CD4-positive, alpha-beta T cell treated with Interferon gamma for 1 hour (primary cell): ENCODE results near the gene HOXA3.

Experiments used
- DNase-seq: peaks from one replicate; pipeline ENCODE4 v3.0.0-alpha.2; 2020

Gene HOXA3

DNA sequence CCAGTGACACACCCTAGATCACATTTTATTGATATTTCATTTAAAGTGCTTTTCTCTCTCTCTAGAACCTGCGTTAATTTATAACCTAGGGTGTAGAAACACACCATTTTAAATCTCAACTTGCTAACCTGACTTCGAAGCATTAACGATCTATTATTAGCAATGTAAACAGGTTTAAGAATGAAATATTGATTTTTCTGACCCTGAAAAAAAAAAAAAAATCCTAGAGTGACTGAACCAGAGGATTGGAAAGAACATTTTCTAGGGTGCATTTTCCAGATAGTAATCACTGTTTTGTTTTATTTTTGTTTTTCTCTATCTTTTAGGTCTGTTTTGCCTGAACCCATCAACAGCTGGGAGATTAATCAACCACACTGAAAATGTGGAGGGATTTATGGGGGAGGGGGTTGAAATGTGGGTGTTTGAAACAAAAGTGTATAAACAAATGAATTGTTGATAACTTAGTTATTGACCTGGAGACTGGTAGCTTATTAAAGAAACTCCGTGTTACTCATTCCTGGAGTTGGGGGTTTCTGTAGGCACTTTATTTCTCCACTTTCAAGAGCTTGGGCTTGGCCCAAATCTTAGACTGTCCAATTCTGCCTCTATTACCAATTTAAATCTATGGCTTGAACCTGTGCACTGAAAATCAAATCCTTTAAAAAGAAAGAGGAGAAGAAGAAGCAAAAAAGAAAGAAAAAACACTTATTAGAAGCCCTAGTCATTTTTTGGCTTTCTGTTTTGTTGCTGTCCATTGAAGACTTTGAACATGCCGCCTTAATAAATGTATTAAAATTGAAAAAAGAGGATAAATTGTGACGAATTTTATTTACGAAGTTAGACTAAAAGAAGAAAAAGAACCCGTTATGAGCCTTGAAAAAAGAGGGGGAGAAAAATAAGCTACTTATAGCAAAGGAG, 52.7 kb downstream of the HOXA3 start:
- DNase-seq, result no peak

DNA sequence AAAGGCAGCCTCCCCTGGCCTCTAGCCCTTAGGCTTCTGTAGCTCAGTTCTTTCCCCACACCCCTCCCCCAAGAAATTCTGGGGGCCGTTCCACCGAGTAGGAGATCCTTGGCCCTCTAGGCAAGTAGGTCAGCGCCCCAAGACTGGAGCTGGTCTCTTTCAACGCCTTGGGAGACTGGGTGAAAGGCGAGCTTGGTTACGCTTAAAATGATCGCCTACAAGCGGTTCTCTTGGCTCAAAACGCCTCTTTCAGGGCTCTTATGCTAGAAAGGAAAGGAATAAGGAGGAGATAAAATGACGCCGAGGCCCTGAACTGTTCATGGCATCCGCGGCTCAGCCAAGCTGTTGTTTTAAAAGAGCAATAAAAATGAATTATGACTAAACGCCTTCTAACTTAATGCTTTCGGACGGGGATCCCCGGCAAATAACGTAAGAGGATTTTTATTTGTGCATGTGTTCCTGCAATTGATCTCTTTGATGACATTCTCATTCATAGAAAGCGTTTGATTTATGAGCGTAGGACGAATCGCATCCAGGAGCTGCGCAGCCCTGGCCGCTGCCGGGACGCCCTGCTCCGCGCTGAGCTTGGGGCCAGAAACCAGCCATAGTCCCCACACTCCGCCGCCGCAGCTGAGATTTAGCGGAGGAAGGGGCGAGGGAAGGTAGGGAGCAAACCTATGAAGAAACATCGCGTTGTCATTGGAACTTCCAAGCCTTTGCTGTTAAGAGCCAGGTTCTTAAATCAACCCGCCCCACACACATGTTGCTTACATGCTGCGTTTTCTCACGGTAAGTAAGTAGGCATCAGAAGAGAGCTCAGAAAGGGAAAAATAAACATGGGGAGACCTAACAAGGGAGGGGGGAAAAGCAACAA, 53.6 kb downstream of the HOXA3 start:
- no peak for DNase-seq

DNA sequence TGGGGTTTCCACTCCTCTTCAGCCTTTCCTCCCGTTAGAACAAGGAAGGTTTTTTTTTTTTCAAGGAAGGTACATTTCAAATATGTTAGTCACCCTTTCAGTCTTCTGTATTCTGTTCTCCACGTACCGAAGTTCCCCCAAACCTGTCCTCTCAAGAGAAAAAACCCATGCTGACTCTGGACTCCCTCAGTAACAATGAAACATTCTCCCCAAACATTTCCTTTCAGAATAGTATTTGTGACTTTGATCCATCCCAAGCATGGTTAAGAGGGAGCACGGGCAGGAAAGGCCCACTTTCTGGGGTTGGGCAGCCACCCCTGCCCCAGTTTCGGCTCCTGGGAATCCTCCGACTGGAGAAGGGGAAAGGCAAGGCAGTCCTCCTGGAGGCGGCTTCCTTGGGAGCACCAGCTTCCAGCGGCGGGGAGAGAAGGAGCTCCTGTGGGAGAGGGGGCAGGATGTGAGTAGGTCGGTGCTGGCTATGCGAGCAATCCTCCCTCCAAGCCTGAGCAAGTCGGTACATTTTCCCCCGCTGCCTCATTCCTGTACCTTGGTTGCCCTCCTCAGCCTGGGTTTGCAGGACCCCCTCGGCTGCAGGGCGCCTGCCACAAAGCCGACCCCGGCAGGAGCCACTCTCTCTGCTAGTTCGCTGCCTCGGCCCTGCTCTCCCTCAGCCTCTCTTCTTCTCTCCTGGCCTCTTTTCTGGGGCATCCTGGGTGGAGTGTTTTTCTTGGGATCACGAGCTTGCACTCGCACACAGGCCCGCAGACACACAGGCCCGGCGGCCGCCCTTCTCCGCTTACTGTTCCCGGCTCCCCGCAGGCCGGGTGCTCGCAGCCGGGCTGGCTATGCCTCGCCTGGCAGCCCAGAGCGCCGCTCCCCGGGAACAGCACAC, 54.5 kb downstream of the HOXA3 start:
- no peak for DNase-seq

DNA sequence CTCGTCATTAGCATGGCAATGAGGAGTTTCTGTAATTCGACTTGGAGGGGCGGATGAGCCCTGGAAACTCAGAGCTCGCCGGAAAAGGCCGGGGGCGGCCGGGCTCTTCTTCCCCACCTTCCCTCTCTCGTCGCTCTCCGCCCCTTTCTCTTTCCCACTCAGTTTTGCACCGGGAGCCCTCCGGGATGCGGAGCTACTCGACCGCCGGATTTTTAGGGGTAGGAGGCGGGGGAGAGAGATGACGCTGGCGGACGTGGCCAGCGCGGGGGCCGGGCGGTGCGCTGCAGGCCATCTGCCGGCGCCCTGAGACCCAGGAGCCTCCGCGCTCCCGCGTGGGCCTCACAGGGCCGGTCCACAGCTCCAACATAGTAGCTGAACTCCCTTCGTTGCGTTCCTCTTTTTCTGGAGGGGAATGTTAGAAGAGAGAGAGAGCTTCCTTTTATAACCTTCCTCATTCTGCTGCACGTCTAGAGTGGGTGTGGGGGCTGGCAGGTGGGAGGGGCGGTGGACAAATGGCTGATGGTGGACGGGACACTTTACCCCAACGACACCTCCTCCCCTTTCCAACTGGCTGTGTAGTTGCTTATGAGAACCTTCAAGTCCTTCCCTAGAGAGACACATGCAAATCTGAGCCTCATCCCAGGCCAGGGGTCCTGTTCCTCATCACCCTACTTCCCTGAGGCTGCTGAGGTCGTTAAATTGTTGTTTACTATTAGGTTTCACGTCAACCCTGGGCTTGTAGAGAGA, 55.4 kb downstream of the HOXA3 start:
- DNase-seq, result no peak

DNA sequence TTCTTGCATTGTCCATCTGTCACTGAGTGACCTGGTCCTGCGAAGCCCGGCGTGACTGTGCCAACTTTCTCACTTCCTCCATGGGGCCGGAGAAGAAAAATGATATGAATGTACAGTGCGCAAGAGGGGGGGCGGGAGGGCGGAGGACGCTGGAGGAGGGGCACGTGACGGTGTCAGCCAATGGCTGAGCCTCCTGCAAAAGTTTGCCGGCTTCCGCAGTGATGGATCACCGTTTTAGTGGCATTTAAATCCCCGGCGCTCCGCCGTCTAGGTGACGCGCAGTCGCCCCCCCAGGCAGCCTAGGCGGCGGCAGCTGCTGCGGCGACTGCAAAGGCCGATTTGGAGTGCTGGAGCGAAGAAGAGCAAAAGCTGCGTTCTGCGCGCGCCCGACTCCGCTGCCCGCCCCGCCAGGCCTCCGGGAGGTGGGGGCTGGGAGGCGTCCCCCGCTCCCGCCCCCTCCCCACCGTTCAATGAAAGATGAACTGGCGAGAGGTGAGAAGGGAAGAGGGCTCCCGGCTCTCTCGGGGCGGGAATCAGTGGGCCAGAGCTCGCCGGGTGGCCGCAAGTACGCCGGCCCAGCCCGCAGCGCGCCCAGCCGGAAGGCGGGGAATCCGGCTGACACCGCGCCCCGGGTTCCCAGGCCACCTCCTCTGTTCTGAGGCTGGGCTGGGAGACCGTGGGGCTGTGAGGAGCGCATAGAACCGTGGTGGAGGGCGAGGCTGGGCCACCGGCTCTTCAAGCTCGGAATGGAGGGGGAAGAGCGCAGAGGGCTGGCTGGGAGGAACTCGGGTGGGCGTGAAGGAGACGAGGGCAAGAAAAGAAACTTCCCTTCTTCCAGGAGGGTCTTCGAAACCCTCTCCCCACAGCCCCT, 56.3 kb downstream of the HOXA3 start, which contains the start of gene HOXA1:
Gene HOXA1, minus strand, starts transcription at position 104 of the 871 bp plus-strand sequence. Its CDS starts 88 bp downstream, at position 16.
- DNase-seq, result peak; percentile 84

DNA sequence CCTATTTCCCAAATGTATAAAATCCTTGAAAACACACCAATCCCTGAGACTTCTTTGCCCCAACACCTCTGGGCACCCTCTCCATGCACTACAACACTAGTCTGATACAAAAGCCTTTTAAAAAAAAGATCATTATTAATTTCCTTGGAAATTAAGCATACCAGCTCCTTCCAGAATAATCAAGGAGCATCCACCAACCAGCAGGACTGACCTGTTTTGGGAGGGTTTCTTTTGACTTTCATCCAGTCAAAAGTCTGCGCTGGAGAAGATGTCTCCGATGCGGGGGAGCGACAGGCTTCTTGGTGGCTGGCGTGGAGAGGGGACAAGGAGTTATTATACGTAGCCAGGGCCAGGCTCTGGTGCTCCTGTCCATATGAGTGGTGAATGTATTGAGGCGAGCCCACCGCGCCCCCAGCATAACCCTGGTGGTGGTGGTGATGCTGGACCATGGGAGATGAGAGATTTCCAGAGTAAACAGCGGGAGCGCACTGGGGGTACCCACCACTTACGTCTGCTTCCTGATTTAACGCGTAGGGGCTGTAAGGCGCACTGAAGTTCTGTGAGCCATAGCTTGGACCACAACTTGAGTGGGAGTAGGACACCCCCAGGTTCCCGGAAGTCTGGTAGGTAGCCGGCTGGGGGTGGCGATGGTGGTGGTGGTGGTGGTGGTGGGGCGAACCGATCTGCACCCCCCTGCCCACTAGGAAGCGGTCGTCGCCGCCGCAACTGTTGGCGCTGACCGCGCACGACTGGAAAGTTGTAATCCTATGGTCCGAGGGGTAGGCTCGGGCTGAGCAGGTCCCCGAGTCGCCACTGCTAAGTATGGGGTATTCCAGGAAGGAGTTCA, 57.1 kb downstream of the HOXA3 start:
- peak; percentile 18 for DNase-seq

DNA sequence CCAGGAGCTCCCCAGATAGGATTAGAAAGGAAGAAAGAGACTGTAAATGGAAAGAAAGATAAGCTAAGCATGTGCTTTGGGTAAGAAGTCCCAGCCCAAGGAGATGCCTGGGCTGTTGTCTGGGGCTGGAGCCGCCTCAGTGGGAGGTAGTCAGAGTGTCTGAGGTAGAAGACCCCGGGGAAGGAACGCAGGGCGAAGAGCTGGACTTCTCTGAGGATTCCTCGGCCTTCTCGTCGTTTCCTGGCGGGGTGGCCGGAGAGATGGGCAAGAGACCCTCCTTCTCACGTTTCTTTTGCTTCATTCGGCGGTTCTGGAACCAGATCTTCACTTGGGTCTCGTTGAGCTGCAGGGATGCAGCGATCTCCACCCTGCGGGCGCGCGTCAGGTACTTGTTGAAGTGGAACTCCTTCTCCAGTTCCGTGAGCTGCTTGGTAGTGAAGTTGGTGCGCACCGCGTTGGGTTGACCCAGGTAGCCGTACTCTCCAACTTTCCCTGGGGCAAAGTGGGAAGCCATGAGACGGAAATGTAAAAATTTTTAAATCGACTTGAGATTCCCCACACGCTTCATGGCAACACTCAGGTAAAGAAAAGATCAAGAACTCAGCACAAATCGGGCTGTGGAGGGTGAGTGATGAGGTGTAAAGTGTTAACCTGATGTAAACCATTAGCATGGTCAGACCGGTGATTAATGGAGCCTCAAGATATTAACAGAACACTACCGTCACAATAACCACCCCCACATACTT, 57.9 kb downstream of the HOXA3 start:
- DNase-seq, result no peak

DNA sequence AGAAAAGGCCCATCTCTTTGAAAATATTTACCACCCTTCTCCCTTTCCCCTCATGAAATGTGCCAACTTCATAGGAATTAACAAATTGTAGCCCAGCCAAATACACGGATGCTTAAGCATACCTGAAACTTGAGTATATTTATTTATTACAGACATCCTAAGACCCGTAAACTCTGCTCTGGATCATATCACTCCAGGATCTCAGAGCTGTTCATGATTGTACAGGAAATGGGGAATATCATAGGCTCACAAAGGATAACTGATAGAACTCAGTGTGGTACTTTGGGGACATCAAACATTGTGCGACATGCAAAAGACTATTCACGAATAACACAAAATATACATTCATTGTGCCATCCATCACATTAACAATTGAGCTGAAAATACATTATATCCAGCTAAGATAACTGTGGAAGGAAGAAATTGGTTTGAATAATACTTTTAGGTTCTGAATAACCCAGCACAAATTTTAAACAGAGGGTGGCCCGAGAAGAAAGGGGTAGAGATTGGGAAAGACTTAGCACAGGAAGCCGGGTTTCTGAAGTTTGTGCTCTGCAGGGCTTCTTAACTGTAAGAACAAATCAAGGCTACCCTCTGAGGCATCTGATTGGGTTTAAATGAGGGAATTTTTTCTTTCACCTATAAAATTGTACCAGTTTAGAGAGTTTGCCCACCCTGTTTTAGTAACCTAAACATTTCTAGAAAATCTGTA, 59.0 kb downstream of the HOXA3 start:
- no peak for DNase-seq

DNA sequence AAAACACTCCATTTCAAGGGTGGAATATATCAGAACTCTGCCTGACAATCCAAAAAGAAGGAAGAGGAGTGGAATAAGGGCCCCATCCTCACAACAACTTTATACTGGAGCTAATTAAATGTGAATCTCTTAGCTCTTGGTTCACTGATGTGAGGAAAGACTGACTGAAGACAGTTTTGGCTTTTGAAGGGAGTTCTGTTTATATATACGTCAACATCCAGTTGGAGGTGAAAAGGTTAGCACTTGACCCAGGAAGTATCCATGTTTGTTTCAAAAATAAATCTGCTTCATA, 59.6 kb downstream of the HOXA3 start:
- DNase-seq, result no peak

DNA sequence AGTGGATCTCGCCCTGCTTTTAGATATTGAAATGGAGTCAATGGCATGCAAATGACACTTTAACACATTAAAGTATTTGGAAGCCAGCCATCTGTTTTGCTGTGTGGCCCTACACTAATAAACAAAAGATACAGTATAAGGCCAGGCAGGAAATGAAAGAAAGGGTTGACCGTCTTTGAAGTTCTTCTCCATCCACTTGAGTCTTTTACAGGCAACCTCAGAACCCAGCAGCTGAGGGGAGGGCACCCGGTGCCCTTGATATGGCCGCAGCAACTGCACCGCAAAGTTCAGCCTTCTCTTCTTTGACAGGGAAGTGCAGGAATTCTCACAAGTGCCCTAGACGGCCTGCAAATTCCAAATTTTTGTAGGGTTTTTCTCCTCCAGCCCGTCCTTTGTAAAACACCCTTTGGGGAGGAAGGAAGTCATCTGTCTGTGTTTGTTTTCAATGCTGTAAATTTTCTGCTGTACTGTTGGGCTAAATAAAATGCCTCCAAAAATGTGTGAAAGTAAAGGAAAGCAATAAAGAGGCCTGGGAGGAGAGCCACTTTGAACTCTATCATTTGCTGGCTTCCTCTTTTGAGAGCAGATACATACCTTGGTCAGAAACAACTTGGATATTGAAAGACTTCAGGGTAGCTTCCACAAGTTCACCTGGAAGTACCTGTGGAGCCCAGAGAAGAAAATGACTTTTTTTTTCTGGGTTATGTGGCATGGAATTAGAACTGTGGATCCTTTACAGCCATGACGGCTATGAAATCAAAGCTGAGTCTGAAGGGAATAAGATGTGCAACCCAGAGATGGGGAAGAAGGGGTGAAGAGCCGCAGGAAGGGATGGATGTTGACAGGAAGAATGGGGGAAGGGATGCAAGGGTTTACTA, 60.2 kb downstream of the HOXA3 start:
- no peak for DNase-seq

DNA sequence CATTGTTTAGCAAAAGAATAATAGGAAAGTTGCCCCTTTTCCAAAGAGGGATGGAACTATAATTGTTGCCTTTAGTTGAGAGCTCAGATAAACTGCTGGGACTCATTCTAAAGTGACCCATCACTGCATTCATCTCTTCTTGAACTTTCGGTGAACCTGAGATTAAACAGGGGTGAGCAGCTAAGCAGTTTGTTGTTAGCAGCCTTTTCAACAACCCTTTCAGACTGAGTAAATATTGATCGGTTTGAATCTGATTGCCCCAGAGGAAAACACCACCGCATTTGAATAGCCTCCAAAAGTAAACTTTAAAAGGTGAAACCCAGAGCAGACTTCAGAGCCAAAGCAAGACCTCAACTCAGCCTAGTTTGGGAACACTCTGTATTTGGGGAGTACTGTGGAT, 61.3 kb downstream of the HOXA3 start:
- no peak for DNase-seq

DNA sequence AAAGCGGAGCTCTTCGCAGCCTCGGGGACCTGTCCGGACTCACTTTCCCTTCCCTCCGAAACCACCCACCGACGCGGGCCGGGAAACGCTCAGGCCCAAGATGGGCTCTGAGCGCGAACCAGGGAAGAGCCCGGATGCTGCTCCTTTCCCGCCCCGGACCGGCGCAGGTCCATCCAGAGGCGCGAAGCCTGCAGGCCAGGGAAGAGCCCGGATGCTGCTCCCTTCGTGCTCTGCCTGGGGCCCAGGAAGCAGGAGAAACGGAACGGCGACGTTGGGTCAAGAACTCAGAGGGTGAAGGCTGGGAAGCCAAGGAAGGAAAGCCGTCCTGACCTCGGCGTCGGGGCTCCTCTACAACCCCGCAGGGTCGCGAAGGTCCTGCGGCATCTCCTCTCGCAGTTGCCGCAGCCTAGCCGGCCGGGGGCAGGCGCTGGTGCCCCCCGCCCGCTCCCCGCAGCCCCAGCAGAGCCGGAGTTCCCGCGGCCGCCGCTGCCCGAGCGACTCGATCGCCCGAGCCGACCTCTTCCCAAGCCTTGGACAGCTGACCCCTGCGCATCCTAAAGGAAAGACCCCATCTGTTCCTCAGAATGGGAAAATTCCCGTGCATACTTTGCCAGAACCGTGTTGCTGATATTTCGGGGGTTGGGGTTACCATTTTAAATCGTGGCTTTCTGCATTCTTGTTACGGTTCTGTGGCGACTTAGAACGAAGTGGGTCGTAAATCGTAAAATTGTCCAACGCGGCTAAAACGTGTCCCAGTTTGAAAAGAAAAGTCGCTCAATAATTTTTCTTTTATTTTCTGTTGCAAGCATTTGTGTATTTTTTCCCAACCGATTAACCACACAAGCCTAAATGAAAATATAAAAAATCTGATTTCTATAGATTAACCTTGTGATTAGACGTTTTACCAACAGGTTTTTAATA, 64.1 kb downstream of the HOXA3 start:
- no peak for DNase-seq

DNA sequence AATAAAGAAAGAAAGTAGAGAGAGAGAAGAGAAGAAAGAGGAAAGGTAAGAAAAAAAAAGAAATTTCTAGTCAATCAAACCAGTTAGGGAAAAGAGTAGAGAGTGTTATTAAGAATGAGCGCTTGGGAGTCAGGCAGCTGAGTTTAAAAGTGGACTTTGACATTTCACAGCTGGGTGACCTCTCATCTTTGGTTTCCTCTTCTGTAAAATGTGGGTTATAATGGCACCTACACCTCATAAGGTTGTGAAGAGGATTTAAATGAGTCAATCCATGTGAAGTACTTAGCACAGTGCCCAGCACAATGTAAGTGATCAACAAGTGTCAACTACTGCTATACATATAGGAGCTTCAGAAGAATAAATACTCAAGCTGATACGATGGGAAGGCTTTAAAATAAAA, 68.7 kb downstream of the HOXA3 start:
- DNase-seq, result no peak

DNA sequence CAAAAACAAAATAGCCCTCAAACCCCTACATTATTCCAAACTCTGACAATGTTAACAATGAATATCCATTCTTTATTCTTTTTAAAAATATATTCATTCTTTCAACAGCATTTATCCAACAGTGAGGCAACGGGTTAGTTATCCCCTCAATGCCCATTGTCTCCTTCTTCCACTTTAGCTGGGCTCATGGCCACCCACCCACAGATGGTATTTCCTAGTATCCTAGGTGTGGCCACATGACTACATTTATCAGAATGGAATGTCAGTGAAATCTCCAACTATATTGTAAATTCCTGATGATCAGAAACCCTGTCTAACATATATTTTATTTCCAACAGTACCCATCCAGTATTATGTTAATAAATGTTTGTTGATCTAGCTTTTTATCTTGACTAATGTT, 70.2 kb downstream of the HOXA3 start:
- no peak for DNase-seq

DNA sequence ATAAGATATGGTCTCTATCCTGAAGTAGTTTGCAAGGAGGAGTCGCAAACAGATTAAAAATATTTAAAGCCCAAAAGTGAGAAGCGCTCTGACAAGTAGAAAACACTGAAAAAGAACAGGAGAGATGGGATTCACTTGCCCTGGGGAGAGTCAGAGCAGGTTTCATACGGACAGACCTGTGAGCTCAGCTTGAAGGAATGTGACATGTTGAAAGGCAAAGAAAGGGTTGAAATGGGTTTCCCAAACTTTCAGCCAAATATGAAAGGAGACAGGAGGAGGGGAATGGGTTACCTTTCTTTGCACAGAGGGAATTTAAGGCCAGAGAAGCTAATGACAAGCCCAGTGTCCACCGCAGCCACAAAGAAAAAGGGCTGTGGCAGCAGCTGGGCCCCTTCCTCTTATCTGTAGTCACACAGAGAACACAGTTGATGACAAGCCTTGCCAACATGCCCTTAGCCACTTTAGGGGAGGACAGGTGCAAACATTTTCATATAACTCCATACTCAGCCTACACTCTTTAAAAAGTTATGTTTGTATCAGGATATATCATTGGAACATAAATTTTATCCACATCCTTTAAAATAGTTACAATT, 71.4 kb downstream of the HOXA3 start:
- DNase-seq, result no peak
